BJ (cell line): Measurements from ENCODE around the gene LILRA1. TPM values are rescaled to one million over a fixed set of nuclear protein-coding genes. Genes with fewer than 3 reads are reported as not detected.

Source experiments
- CTCF ChIA-PET: fragments of 350-600 bp; formaldehyde crosslinking; extraction: SDS; loops from one replicate; lab custom pipeline; 2021; ENCODE audit warnings: antibody characterized with exemption, inconsistent platforms; lab: Yijun Ruan, JAX
- POLR2A ChIA-PET: fragments of 300-600 bp; sonication (Branson Sonifier 250); formaldehyde crosslinking; extraction: SDS; loops from one replicate; lab custom pipeline; 2021; ENCODE audit warnings: antibody characterized with exemption; lab: Charles Lee
- DNase-seq: peaks from one replicate; pipeline ENCODE4 v3.0.0-alpha.2; 2011; ENCODE audit warnings: low read depth
- H3K27me3 ChIP-seq: 2 replicates; pipeline ENCODE4 v1.6.0; 2011; ENCODE audit warnings: low read length; ENCODE audit not compliant: control insufficient read depth, insufficient read depth
- H3K36me3 ChIP-seq: 2 replicates; pipeline ENCODE4 v1.5.1; 2011; ENCODE audit warnings: low read length; ENCODE audit not compliant: control insufficient read depth, insufficient read depth
- H3K4me3 ChIP-seq: 2 replicates; pipeline ENCODE4 v1.5.1; 2011; ENCODE audit warnings: low read depth, mild to moderate bottlenecking, control low read depth, low read length
- CTCF ChIP-seq: IDR thresholded peaks from 2 replicates; pipeline ENCODE4 v1.5.1; 2011; ENCODE audit warnings: low read depth, mild to moderate bottlenecking, control low read depth, inconsistent platforms, low read length, moderate library complexity; ENCODE audit not compliant: insufficient read depth
- polyA plus RNA-seq: library from polyadenylated mRNA; depleted of rRNA; stranded (reverse); fragments of >200 nt; gene quantifications from 2 replicates; pipeline ENCODE4 v1.2.3, GENCODE V29; 2011; rRNA removed
- small RNA-seq: library from RNA; depleted of rRNA; stranded (forward); fragments of <200 nt; gene quantifications from one replicate; pipeline ENCODE3, GENCODE V24; 2012; ENCODE audit warnings: low replicate concordance, low read depth; ENCODE audit not compliant: insufficient read length

Gene LILRA1
- polyA plus RNA-seq, 1 experiment = not detected

DNA sequence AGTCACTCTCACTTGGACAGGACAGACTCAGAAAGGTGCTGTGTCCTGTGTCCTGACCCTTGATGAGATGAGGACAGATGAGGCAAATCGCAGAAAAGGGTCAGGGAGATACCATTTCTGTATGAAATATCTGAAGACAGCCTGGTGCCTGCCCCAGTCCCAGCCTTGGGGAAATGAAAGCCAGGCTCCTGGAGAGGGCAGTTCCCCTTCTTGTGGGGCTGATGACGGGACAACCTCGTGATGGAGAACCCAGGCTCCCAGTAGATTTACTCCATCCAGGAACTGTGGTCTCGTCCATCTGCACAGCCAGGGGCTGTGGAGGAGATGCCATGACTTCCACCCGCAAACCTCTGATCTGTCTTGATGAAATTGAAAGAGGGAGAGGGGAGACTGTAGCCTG lies 50.6 kb downstream of the LILRA1 start:
- no peak overlapping the region for H3K4me3 ChIP-seq
- no peak for DNase-seq
- no peaks in the 10 kb centered on the region for H3K36me3 ChIP-seq
- no peaks in the 10 kb centered on the region for H3K27me3 ChIP-seq
- ChIA-PET CTCF (no interaction called here), POLR2A (no interaction called here)
- TF ChIP-seq CTCF = no peak

GRCh38 chr19:54646331-54646841 lies 53.0 kb downstream of the LILRA1 start:
- ChIA-PET POLR2A (no interaction called here), CTCF (no interaction called here)
- no peak for TF ChIP-seq CTCF

DNA sequence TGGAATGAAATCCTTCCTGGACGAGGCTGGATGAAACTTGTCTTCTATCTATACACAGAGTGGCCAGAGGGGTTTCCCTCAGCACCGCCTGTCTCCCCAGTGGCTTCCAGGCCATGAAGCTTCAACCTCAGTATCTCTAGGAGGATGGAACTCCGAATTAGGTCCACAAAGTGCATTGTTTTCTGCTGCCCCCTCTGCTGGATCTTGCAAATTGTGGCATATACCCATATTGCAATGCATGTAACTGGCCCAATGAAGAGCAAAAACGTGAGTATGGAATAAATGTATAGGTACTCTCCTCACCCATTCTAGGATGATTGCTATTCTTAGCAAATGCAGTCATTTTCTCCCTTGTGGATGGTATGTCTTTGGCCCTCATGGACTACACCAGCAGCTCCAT lies 54.7 kb downstream of the LILRA1 start:
- DNase-seq = no peak
- H3K36me3 ChIP-seq = no peaks in the 10 kb centered on the region
- no peak overlapping the region for H3K4me3 ChIP-seq
- ChIA-PET CTCF (no interaction called here), POLR2A (no interaction called here)
- no peak for TF ChIP-seq CTCF
- no peaks in the 10 kb centered on the region for H3K27me3 ChIP-seq

More at GRCh38 chr19:54646331-54646841, 53.0 kb downstream of the LILRA1 start:
- Histone ChIP-seq H3K27me3 (no peaks in the 10 kb centered on the region), H3K36me3 (no peaks in the 10 kb centered on the region), H3K4me3 (no peak overlapping the region)
- DNase-seq = no peak

DNA sequence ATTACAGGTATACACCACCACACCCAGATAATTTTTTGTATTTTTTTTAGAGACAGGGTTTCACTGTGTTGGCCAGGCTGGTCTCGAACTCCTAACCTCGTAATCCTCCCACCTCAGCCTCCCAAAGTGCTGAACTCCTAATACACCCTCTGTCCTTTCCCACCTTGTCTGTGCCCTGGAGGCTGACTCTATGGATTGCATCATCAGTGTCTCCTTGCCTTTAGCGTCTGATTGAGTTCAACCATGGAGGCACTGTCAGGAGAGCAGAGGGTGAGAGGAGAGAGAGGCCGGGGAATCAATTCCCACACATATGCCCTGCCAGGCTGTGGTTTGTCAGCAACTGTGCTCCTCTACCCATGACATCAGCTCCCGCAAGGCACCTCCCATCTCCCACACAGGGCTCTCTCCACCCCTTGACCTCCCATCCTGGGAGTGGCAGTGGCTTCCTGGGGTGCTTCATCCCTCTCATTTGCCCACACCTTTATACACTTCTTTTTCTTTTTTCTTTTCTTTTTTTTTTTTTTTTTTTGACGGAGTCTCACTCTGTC lies 56.8 kb downstream of the LILRA1 start:
- POLR2A ChIA-PET = no interaction called here
- DNase-seq = no peak
- TF ChIP-seq CTCF = no peak
- H3K36me3 ChIP-seq = no peaks in the 10 kb centered on the region
- no peak overlapping the region for H3K4me3 ChIP-seq
- CTCF ChIA-PET = no interaction called here
- H3K27me3 ChIP-seq = no peaks in the 10 kb centered on the region

Small RNA genes lying within 50 kb of the gene (small RNA-seq; reads per million reads assigned to genes)
- gene AC245036.2 (not detected), gene AC245036.3 (not detected), gene MIR8061 (not detected)

Other genes with a start within 250 kb of the LILRA1 start
- not detected in 2 replicates for gene LAIR1, start 228.7 kb upstream of the LILRA1 start, polyA plus RNA-seq
- not detected in 2 replicates for gene TTYH1, start 178.2 kb upstream of the LILRA1 start, polyA plus RNA-seq
- 23.5 and 39.5 TPM in 2 replicates for gene LENG8, start 144.4 kb upstream of the LILRA1 start, polyA plus RNA-seq
- gene LENG9, start 129.9 kb upstream of the LILRA1 start, polyA plus RNA-seq = 1.4 and 2.0 TPM in 2 replicates
- gene CDC42EP5, start 120.3 kb upstream of the LILRA1 start, polyA plus RNA-seq = 22.5 and 24.7 TPM in 2 replicates
- gene LAIR2, start 90.8 kb upstream of the LILRA1 start, polyA plus RNA-seq = not detected in 2 replicates
- gene LILRA2, start 19.8 kb upstream of the LILRA1 start, polyA plus RNA-seq = not detected in 2 replicates
- gene LILRB1, start 36.9 kb downstream of the LILRA1 start, polyA plus RNA-seq = not detected in 2 replicates
- gene LILRB4, start 69.4 kb downstream of the LILRA1 start, polyA plus RNA-seq = not detected in 2 replicates
- gene KIR3DL3, start 130.8 kb downstream of the LILRA1 start, polyA plus RNA-seq = not detected in 2 replicates
- gene KIR2DL3, start 144.9 kb downstream of the LILRA1 start, polyA plus RNA-seq = not detected in 2 replicates
- gene KIR2DL1, start 176.2 kb downstream of the LILRA1 start, polyA plus RNA-seq = not detected in 2 replicates
- not detected in 2 replicates for gene KIR2DL4, start 210.0 kb downstream of the LILRA1 start, polyA plus RNA-seq
- gene KIR3DL1, start 222.8 kb downstream of the LILRA1 start, polyA plus RNA-seq = not detected in 2 replicates
- not detected in 2 replicates for gene KIR2DS4, start 239.0 kb downstream of the LILRA1 start, polyA plus RNA-seq